AG09319 (cell line): ENCODE results near the gene CD200.

Experiments used
- DNase-seq: peaks from one replicate; pipeline ENCODE4 v3.0.0-alpha.2; 2010; ENCODE audit warnings: low read depth; ENCODE audit errors: extremely low read depth
- TF ChIP-seq, protein P1 (sequence below): IDR thresholded peaks from 2 replicates; pipeline ENCODE4 v1.5.1; 2011; ENCODE audit warnings: low read depth, mild to moderate bottlenecking, inconsistent platforms, low read length, moderate library complexity

Gene CD200, protein sequence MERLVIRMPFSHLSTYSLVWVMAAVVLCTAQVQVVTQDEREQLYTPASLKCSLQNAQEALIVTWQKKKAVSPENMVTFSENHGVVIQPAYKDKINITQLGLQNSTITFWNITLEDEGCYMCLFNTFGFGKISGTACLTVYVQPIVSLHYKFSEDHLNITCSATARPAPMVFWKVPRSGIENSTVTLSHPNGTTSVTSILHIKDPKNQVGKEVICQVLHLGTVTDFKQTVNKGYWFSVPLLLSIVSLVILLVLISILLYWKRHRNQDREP

DNA sequence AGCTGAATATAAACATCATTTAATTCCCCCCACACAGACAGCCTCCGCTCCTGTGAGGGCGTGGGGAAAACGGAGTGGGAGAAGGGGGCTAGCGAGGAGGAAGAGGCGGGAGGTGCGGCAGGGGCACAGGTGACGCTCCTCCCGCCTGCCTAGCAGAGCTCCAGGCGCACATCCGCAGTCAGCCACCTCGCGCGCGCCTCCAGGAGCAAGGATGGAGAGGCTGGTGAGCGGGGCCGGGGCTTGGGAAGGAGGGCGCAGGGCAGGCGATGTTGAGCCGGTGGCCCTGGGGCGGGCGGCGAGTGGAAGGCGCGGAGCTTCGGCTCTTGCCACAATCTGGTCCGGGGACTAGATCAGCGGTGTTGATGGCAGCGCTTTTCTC lies at the start of gene CD200:
Gene CD200, plus strand, starts transcription at position 155 of the 379 bp plus-strand sequence. Its CDS starts 57 bp downstream, at position 212.
- DNase-seq = no peak
- TF ChIP-seq, protein P1, sequence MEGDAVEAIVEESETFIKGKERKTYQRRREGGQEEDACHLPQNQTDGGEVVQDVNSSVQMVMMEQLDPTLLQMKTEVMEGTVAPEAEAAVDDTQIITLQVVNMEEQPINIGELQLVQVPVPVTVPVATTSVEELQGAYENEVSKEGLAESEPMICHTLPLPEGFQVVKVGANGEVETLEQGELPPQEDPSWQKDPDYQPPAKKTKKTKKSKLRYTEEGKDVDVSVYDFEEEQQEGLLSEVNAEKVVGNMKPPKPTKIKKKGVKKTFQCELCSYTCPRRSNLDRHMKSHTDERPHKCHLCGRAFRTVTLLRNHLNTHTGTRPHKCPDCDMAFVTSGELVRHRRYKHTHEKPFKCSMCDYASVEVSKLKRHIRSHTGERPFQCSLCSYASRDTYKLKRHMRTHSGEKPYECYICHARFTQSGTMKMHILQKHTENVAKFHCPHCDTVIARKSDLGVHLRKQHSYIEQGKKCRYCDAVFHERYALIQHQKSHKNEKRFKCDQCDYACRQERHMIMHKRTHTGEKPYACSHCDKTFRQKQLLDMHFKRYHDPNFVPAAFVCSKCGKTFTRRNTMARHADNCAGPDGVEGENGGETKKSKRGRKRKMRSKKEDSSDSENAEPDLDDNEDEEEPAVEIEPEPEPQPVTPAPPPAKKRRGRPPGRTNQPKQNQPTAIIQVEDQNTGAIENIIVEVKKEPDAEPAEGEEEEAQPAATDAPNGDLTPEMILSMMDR = no peak

DNA sequence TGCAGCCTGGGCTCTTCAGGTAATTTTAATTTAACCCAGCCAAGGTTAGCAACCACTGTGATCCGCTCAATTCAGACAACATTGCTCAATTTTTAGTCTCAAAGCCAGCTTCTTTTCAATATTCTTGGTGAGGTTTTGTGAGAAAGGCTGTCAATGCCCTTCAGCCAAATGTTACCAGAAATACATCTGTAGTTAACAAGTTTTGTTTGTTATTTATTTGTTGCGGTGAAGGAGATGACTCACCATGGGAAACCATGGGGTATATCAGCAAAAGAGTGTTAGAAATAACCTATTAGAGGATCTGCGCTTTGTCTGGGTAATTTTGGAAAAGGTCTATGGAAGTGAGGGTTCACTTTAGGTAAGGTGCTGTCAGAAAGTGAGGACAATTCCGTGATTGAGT lies 43.9 kb upstream of the CD200 start:
- DNase-seq = no peak
- TF ChIP-seq, protein P1 = no peak

DNA sequence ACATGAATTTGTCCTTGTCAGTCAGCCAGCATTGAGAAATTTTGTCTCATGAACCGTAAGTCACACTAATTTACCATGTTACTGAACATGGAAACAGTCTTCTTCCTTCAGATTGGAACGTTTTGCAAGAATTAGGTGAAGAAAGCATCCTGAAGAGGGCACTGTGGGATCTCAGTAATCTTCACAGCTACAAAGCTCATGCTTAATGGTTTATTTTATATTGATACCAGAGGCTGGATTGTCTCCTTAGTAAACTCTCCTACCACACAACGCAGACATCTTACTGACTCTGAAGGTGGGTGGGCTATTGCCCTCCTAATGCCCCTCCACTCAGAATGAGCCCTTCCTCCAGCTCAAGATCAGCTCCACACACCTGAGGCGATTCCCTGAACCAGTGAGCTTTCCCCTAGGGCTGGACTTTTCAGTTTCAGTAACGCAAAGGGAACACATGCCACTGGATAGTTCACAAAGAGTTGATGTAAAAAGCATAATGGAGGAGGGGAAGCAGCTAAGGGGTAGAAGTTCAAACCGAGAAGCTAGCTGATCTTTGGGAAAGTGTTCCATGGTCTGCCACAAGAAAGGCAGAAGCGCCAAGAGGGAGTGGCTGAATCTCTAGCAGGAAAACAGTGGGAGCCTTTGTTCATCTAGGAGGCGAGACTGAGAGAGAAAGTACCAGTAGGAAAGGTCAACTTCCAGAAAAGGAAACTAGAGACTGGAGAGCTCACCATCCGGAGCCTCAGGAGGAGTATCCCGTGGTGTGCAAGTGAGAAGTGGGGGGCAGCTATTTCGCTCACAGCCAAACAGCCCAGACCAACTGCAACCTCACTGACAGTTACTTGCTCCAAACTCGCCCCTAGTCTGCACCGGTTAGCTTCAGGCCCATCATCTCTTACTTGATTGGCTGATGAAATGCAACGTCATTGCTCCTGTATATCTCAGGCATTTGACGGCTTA lies 39.3 kb upstream of the CD200 start, which contains the start of gene SLC9C1:
Gene SLC9C1, minus strand, starts transcription at position 849 of the 954 bp plus-strand sequence. CDS start 7,425 bp downstream, outside the sequence.
- TF ChIP-seq, protein P1 = peak; percentile 66
- DNase-seq = peak; percentile 25

DNA sequence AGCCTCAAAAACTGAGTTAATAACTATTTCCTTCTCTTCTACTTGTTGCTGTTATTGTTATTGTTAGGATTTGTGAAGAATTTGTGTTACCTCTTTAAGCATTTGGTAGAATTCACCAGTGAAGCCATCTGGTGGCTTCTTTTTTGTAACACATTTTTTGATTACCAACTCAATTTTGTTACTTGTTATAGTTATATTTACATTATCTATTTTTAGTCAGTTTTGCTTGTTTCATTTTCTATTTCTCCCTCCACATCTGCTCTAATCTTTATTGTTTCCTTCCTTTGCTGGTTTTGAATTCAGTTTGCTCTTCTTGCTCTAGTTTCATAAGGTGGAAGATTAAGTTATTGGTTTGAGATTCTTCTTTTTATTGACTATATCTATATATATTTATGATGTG lies 35.2 kb upstream of the CD200 start:
- DNase-seq = no peak
- TF ChIP-seq, protein P1 = no peak

DNA sequence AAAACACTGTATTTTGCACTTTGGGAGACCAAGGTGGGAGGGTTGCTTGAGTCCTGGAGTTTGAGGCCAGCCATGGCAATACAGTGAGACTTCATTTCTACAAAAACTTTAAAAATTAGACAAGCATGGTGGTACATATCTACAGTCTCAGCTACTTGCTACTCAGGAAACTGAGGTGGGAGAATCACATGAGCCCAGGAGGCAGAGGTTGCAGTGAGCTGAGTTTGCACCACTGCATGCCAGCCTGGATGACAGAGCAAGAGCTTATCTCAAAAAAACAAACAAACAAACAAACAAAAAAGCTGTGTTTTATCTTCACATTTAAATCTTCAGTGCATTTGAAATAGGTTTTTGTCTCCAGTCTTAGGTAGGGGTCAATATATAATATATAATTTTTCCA lies 34.2 kb upstream of the CD200 start:
- TF ChIP-seq, protein P1 = no peak
- DNase-seq = no peak

DNA sequence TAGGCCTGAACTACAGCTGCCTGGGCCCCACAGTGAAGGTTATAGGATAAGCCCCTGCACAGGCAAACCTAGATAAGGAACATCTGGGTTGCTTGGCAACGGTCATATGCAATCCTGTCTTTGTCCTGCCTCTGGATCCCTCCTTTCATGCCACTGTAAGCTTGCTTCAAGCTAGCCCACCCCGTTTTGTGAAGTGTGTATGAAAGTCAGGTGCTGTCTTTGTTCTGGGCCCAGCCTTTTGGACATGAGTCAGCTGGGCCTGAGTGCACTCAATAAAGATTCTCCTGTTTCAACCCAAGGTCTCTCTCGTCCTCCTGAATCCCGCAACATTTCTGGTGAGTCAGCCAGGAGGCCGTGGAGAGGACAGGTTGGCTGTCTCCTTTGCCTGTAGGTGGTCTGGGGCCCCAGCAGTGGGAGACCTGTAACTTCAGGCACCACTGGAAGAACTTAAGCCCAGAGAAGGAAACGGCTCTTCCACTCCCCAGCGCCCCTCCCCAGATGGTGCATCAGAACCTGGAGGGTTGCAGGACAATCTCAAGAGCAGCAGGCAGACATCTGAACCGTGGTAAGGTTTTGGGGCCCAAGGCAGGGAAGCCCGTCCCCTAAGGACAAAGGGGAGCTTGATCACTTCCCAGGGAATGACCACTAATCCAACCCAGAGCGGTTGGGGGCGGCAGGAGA lies 30.7 kb upstream of the CD200 start:
- TF ChIP-seq, protein P1 = no peak
- no peak for DNase-seq
